Stomach (tissue), 4 donors: ENCODE data around the gene RPS25.

ENCODE experiments used
- EP300 ChIP-seq: sonication (generic); formaldehyde crosslinking; IDR thresholded peaks from one replicate; pipeline ENCODE4 v1.6.1; 2017; ENCODE audit warnings: antibody characterized with exemption
- POLR2A ChIP-seq, 4 donors: fragments of 450-650 bp; IDR thresholded peaks; one replicate each; pipeline ENCODE4 v1.6.1; 2016; ENCODE audit warnings: antibody characterized with exemption in 4 of 4, control low read depth in 2 of 4, mild to moderate bottlenecking in 1 of 4, moderate library complexity in 1 of 4

- TF ChIP-seq EP300 (no peak), POLR2A (IDR thresholded peaks at IDR 0.05) (no peak)
Observed at GRCh38 chr11:119029069-119029339, 10.9 kb upstream of the RPS25 start.
